Activated CD8-positive, alpha-beta memory T cell treated with anti-CD3 and anti-CD28 coated beads, Interleukin-2, amount 50 U/mL, for 4 hours (primary cell): Measurements from ENCODE around the gene RHOD.

ENCODE experiments used
- DNase-seq: peaks from one replicate; pipeline ENCODE4 v3.0.0-alpha.2; 2020

Gene RHOD

GRCh38 chr11:67117672-67118180 is 61.1 kb downstream of the RHOD start:
- peak; percentile 40 for DNase-seq

GRCh38 chr11:67118181-67118766 is 61.6 kb downstream of the RHOD start:
- DNase-seq: peak; percentile 52

- peak; percentile 98 for DNase-seq
These were observed 62.3 kb downstream of the RHOD start, which contains the start of gene KDM2A for GRCh38 chr11:67118801-67119584. KDM2A (plus strand) TSS chr11:67119263; CDS start chr11:67121317, 2,054 bp downstream.

GRCh38 chr11:67119585-67120391 is 63.1 kb downstream of the RHOD start:
- DNase-seq: peak; percentile 31

- DNase-seq: no peak
These were observed 63.8 kb downstream of the RHOD start for GRCh38 chr11:67120456-67120855.

GRCh38 chr11:67120881-67121710 is 64.4 kb downstream of the RHOD start:
- no peak for DNase-seq
